Measurements from ENCODE around the gene NEUROG3.
"Not testable (repeated sequence)": the region's sequence is repeated elsewhere in the genome, so short reads cannot be mapped to it uniquely, and the experiment has no call there.

NEUROG3 gene

DNA sequence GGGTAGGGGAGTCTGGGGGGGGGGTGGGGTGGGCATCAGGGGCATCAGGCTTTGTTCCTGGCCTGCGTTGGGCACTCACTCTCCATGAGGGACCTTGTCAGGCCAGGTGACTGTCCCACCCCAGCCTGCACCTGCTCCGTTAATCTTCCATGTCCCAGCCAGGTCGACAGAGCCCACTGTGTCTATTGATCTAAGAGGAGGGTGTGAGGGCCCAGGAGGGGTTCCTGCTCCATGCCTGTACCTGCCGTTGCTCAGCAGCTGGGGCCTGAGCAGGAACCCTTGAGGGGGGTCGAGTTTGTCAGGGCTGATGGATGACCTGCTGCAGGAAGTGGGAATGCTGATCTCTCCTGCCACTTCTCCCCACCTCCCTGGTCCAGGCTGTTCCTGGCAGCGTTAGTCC, 18.6 kb downstream of the NEUROG3 start:
- H3K4me3 Mint-ChIP-seq: no peak overlapping the region

DNA sequence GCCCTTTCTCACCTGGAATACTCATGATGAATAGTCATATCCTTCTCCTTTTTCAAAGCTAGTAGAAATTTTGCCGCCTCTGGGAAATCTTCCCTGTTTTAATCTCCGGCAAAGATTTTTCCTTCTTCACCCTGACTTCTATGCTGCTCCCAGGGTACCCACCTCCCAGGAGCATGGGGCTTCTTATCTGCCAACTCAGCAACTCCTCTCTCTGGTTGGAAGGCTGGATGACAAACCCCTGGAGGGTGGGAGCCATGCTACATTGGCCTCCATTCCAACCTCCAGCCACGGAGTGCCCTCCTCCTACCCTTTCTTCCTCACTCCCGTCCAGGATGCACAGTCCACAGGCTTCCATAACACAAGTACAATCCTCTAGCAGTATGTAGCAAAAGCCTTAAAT, 19.9 kb downstream of the NEUROG3 start:
- Mint-ChIP-seq H3K27me3 (peaks cover 12% of the 10 kb centered on the region), H3K4me3 (no peak overlapping the region), H3K36me3 (peaks cover 6% of the 10 kb centered on the region), H3K4me1 (peaks cover 4% of the 10 kb centered on the region), H3K27ac (no peak overlapping the region), H3K9me3 (peaks cover 9% of the 10 kb centered on the region)

More for the DNA sequence above, 18.6 kb downstream of the NEUROG3 start:
- peaks cover 3% of the 10 kb centered on the region for H3K36me3 Mint-ChIP-seq
- H3K4me1 Mint-ChIP-seq: peaks cover 12% of the 10 kb centered on the region
- H3K9me3 Mint-ChIP-seq: peaks cover 3% of the 10 kb centered on the region
- peaks cover 10% of the 10 kb centered on the region for H3K27me3 Mint-ChIP-seq
- no peak overlapping the region for H3K27ac Mint-ChIP-seq

DNA sequence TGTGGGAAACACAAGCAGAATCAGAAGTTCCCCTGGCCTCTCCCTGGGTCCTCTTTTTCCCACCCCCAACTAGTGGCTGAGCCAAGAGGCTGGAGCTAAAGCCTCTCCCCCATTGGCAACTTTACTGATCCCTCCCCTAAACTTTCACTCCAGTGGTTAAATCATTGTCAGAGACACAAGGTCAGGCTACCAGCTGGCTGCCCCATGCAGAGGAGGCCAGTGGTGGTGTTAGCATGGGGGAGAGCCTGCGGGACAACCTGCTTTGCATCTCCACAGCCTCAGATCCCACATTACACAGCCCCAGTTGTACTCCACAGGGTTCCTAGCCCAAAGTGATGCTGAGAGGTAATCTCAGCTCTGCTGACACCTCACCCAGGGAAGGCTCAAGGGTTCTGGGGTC, 21.0 kb downstream of the NEUROG3 start:
- no peak overlapping the region for H3K27ac Mint-ChIP-seq
- H3K36me3 Mint-ChIP-seq: peaks cover 7% of the 10 kb centered on the region
- H3K4me3 Mint-ChIP-seq: no peak overlapping the region
- no peaks in the 10 kb centered on the region for H3K4me1 Mint-ChIP-seq
- H3K27me3 Mint-ChIP-seq: peaks cover 13% of the 10 kb centered on the region
- H3K9me3 Mint-ChIP-seq: peaks cover 10% of the 10 kb centered on the region

DNA sequence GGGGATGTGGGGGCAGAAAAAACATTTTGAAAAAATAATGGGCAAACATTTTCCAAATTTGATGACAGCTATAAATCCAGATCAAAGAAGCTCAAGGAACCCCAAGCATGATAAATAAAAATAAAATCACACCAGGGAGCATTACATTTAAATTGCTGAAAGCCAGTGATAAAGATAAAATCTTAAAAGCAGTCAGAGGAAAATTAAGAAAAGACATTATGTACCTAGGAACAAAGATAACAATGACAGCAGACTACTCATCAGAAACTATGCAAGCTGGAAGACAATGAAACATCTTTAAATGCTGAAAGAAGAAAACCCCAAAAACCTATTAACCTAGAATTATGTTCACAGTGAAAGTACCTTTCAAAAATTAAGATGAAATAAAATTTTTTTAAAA, 23.3 kb downstream of the NEUROG3 start:
- Mint-ChIP-seq H3K27me3 (peaks cover 10% of the 10 kb centered on the region), H3K9me3 (peaks cover 10% of the 10 kb centered on the region), H3K4me3 (no peak overlapping the region), H3K4me1 (no peaks in the 10 kb centered on the region), H3K36me3 (peaks cover 7% of the 10 kb centered on the region), H3K27ac (no peak overlapping the region)

DNA sequence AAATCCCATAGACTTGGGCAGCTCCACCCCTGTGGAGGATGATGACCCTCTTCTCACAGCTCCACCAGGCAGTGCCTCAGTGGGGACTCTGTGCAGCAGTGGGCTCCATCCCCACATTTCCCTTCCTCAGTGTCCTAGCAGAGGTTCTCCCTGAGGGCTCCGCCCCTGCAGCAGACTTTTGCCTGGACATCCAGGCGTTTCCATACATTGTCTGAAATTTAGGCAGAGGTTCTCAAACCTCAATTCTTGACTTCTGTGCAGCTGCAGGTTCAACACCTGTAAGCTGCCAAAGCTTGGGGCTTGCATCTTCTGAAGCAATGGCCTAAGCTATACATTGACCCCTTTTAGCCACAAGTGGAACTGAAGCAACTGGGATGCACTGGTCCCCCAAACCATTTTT, 31.8 kb downstream of the NEUROG3 start:
- Mint-ChIP-seq H3K4me1 (no peaks in the 10 kb centered on the region), H3K4me3 (no peak overlapping the region), H3K27me3 (no peaks in the 10 kb centered on the region), H3K27ac (no peak overlapping the region), H3K9me3 (no peaks in the 10 kb centered on the region), H3K36me3 (no peaks in the 10 kb centered on the region)

DNA sequence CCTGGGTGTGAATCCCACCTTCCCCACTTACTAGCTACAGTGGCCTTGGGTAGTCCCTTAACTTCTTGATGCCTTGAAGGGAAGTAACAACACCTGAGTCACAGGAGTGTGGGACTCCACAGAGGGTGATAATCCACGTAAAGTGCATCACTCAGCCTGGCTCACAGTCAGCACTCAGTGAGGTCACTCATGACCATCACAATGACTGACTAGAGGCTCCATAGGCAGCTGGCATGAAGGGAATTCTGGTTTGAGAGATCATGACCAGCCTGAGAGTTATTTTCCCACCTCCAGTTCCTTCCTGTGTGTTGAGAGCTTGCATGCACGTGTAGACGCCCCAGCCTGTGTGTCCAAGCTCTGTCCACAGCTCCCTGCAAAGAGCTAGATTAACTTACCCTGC, 34.8 kb downstream of the NEUROG3 start:
- no peaks in the 10 kb centered on the region for H3K4me1 Mint-ChIP-seq
- peaks cover 8% of the 10 kb centered on the region for H3K9me3 Mint-ChIP-seq
- H3K27ac Mint-ChIP-seq: no peak overlapping the region
- H3K4me3 Mint-ChIP-seq: no peak overlapping the region
- peaks cover under 1% of the 10 kb centered on the region for H3K36me3 Mint-ChIP-seq
- no peaks in the 10 kb centered on the region for H3K27me3 Mint-ChIP-seq

DNA sequence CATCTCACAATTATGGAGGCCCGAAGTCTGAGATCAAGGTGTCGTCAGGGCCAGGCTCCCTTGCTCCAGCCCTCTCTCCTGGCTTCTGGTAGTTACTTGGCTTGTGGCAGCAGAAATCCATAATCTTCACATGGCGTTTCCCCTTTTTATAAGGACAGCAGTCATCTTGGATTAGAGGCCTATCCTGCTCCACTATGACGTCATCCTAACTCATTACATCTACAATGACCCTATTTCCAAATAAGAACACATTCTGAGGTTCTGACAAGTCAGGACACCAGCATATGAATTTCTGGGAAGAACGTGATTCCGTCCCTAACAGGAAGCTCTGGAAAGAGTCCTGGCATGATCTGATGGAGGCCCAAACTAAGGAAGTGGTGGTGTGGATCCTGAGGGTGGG, 35.8 kb downstream of the NEUROG3 start:
- Mint-ChIP-seq H3K9me3 (peaks cover 8% of the 10 kb centered on the region), H3K36me3 (peaks cover 2% of the 10 kb centered on the region), H3K27ac (no peak overlapping the region)

DNA sequence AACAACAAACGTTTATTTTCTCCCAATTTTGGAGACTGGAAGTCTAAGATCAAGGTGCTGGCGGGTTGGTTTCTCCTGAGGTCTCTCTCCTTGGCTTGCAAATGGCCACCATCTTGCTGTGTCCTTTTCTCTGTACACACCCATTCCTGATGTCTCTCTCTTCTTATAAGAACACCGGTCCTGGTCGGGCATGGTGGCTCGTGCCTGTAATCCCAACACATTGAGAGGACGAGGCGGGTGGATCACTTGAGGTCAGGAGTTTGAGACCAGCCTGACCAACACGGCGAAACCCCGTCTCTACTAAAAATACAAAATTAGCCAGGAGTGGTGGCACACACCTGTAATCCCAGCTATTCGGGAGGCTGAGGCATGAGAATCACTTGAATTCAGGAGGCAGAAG, 36.7 kb downstream of the NEUROG3 start:
- not testable (repeated sequence) for H3K27me3 Mint-ChIP-seq, H3K9me3 Mint-ChIP-seq, H3K36me3 Mint-ChIP-seq, H3K4me3 Mint-ChIP-seq, H3K4me1 Mint-ChIP-seq, H3K27ac Mint-ChIP-seq

More for the DNA sequence above, 35.8 kb downstream of the NEUROG3 start:
- H3K4me3 Mint-ChIP-seq: no peak overlapping the region
- H3K27me3 Mint-ChIP-seq: no peaks in the 10 kb centered on the region
- no peaks in the 10 kb centered on the region for H3K4me1 Mint-ChIP-seq

DNA sequence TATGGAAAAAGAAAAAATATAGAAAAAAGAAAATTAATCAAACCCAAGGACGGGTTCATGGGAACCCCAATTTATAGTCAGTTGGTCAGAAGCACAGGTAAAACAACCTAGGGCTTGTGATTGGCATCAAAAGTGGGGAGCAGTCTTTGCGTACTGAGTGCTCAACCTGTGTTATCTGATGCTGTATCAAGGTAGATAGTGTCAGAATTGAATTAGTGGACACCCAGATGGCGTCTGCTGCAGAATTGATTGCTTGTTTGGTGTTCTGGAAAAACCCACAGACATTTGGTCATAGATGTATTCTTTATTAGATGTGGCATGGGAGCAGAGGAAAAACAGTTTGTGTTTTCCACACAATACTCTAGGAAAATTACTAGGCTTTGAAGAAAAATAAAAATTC, 39.6 kb downstream of the NEUROG3 start:
- no peak overlapping the region for H3K27ac Mint-ChIP-seq
- H3K9me3 Mint-ChIP-seq: peaks cover 8% of the 10 kb centered on the region
- H3K36me3 Mint-ChIP-seq: peaks cover 2% of the 10 kb centered on the region
- H3K27me3 Mint-ChIP-seq: no peaks in the 10 kb centered on the region
- no peak overlapping the region for H3K4me3 Mint-ChIP-seq
- no peaks in the 10 kb centered on the region for H3K4me1 Mint-ChIP-seq

DNA sequence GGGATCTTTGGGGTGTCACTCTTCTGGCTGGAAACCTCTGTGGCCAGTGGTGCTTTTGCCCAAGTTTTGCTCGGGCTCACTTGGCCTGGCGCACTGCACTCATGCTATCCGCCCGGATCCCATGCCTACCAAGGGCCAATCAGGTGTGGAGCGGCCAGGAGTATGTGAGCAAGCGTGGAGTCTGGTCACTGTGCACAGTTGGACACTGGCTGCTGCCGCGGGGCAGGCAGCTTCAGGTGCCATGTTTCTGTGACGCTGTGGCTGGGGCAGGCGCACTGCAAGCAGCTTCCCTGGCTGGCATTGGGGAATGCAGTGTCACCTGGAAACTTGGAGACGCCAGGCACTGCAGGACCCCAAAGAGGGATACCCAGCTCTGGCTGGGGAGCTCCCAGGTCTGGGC, 45.3 kb downstream of the NEUROG3 start:
- Mint-ChIP-seq H3K4me3 (no peak overlapping the region), H3K9me3 (no peaks in the 10 kb centered on the region), H3K27me3 (peaks cover 3% of the 10 kb centered on the region), H3K4me1 (no peaks in the 10 kb centered on the region), H3K36me3 (no peaks in the 10 kb centered on the region), H3K27ac (no peak overlapping the region)
